Liver (tissue), 9 donors: ENCODE measurements around the gene COX19. TPM values are rescaled to one million over a fixed set of nuclear protein-coding genes. Genes with fewer than 3 reads are reported as not detected.
"Not testable (repeated sequence)": the region's sequence is repeated elsewhere in the genome, so short reads cannot be mapped to it uniquely, and the experiment has no call there.

ENCODE experiments used
- DNase-seq: peaks from one replicate; pipeline ENCODE4 v3.0.0-alpha.2; 2017; ENCODE audit warnings: low spot score
- H3K27ac ChIP-seq, 2 donors: one replicate each; pipeline ENCODE4 v1.7.0; 2013; ENCODE audit warnings: inconsistent platforms in 2 of 2, low read length in 2 of 2, control low read depth in 1 of 2, low read depth in 1 of 2, mild to moderate bottlenecking in 1 of 2
- H3K27me3 ChIP-seq, 4 donors: one replicate each; pipeline versions ENCODE4 v1.6.1 to v1.7.0; 2013; ENCODE audit warnings: low read length in 3 of 4, inconsistent platforms in 1 of 4, mild to moderate bottlenecking in 1 of 4, moderate library complexity in 1 of 4; ENCODE audit not compliant: control insufficient read depth in 4 of 4, insufficient read depth in 4 of 4
- H3K36me3 ChIP-seq, 4 donors: one replicate each; pipeline versions ENCODE4 v1.6.1 to v1.7.0; 2013; ENCODE audit warnings: low read length in 3 of 4, mild to moderate bottlenecking in 3 of 4, low read depth in 1 of 4, moderate library complexity in 1 of 4; ENCODE audit not compliant: control insufficient read depth in 4 of 4, insufficient read depth in 3 of 4
- H3K4me1 ChIP-seq, 4 donors: one replicate each; pipeline versions ENCODE4 v1.6.1 to v1.7.0; 2013; ENCODE audit warnings: low read length in 3 of 4, mild to moderate bottlenecking in 3 of 4, moderate library complexity in 1 of 4; ENCODE audit not compliant: control insufficient read depth in 4 of 4, insufficient read depth in 4 of 4
- H3K4me3 ChIP-seq, 3 donors: one replicate each; pipeline versions ENCODE4 v1.6.1 to v1.7.0; 2013; ENCODE audit warnings: low read length in 3 of 3, control low read depth in 1 of 3, low read depth in 1 of 3, mild to moderate bottlenecking in 1 of 3
- H3K9ac ChIP-seq, 2 donors: one replicate each; pipeline ENCODE4 v1.7.0; 2013; ENCODE audit warnings: low read length in 2 of 2, mild to moderate bottlenecking in 2 of 2, moderate library complexity in 2 of 2, control low read depth in 1 of 2, low read depth in 1 of 2
- H3K9me3 ChIP-seq, 4 donors: one replicate each; pipeline versions ENCODE4 v1.6.1 to v1.7.0; 2013; ENCODE audit warnings: low read length in 3 of 4; ENCODE audit not compliant: control insufficient read depth in 4 of 4
- EGR1 ChIP-seq, 2 donors: IDR thresholded peaks; 2 replicates each; pipeline ENCODE4 v1.6.1; 2016 to 2018; ENCODE audit warnings: antibody characterized with exemption in 2 of 2, low read depth in 2 of 2
- FOXA1 ChIP-seq: IDR thresholded peaks from 2 replicates; pipeline ENCODE4 v1.6.1; 2016; ENCODE audit warnings: antibody characterized with exemption
- HNF4A ChIP-seq, 2 donors: conservative IDR thresholded peaks; 2 replicates each; pipeline ENCODE4 v1.6.1; 2016; ENCODE audit warnings: antibody characterized with exemption in 2 of 2, mild to moderate bottlenecking in 2 of 2
- JUND ChIP-seq, 2 donors: IDR thresholded peaks; 2 replicates each; pipeline ENCODE4 v1.6.1; 2016; ENCODE audit warnings: antibody characterized with exemption in 2 of 2
- NR2F2 ChIP-seq: IDR thresholded peaks from 2 replicates; pipeline ENCODE4 v1.6.1; 2016; ENCODE audit warnings: antibody characterized with exemption
- RAD21 ChIP-seq, 2 donors: IDR thresholded peaks; 2 replicates each; pipeline ENCODE4 v1.6.1; 2016; ENCODE audit warnings: antibody characterized with exemption in 2 of 2, mild to moderate bottlenecking in 2 of 2
- RXRA ChIP-seq, 2 donors: IDR thresholded peaks; 2 replicates each; pipeline ENCODE4 v1.6.1; 2017 to 2018; ENCODE audit warnings: antibody characterized with exemption in 2 of 2, mild to moderate bottlenecking in 1 of 2
- TAF1 ChIP-seq: conservative IDR thresholded peaks from 2 replicates; pipeline ENCODE4 v1.6.1; 2016; ENCODE audit warnings: antibody characterized with exemption, mild to moderate bottlenecking
- WGBS: extraction: QIAGEN DNeasy Blood & Tissue Kit; methylation state at CpG from one replicate; pipeline ENCODE4 v1.1.7; 2013; 5-methylcytosine and 5-hydroxymethylcytosine counted together
- polyA plus RNA-seq, 2 donors: library from polyadenylated mRNA; stranded (reverse) in 1 of 2; unstranded in 1 of 2; fragments of 200-250 nt in 1 of 2; fragments of >200 nt in 1 of 2; fragmentation: Nextera tagmentation in 1 of 2; extraction: Ambion mirVana in 1 of 2; gene quantifications; one replicate each; pipeline versions ENCODE4 v1.2.1 to v1.2.3, GENCODE V29; 2013 to 2015
- total RNA-seq, 2 donors: library from RNA; depleted of rRNA; stranded (reverse); fragments of >200 nt; gene quantifications; one replicate each; pipeline ENCODE4 v1.2.3, GENCODE V29; 2014
- TF ChIP-seq, protein P1 (sequence below): IDR thresholded peaks from 2 replicates; pipeline ENCODE4 v1.6.1; 2016; ENCODE audit warnings: antibody characterized with exemption
- TF ChIP-seq, protein P2 (sequence below): IDR thresholded peaks from 2 replicates; pipeline ENCODE4 v1.6.1; 2016; ENCODE audit warnings: antibody characterized with exemption
- TF ChIP-seq, protein P3 (sequence below): IDR thresholded peaks from 2 replicates; pipeline ENCODE4 v1.6.1; 2016; ENCODE audit warnings: antibody characterized with exemption, mild to moderate bottlenecking
- TF ChIP-seq, protein P4 (sequence below): IDR thresholded peaks from 2 replicates; pipeline ENCODE4 v1.6.1; 2016; ENCODE audit warnings: antibody characterized with exemption
- TF ChIP-seq, protein P5 (sequence below): fragments of 150-350 bp; IDR thresholded peaks from 2 replicates; pipeline ENCODE4 v1.5.1; 2017; ENCODE audit warnings: improper control_type of control experiment, low read depth, low read length; ENCODE audit not compliant: missing input control
- donor health status: healthy.
- donor health status: healthy.
- donor health status: healthy.
- donor health status: healthy.
- donor health status: healthy.

COX19 gene
- total and polyA plus RNA-seq, 4 donors: 2.2 to 9.8 (median 4.8) TPM

DNA sequence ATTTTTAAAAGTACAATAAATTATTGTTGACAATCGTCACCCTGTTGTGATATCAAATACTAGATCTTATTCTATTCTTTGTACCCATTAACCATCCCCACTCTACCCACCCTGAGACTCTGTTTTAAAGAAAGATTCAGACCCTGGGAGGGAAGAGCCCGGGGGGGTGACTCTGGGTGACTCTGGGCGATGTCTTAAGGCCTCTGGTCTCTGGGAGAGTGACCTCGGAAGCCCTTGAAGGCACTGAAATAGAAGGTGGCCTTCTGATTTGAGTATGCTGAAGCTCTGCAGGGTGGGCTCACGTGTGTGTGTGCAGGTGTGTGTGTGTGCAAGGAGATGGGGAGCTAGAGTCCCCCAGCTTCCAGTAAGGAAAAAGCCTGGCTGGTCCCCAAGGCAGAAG is 30.6 kb downstream of the COX19 start:
- WGBS: 86% methylated on average over 5 of the region's 5 CpGs
- H3K4me1 ChIP-seq: no peaks in the 10 kb centered on the region
- no peaks in the 10 kb centered on the region for H3K9me3 ChIP-seq
- H3K4me3 ChIP-seq: no peak overlapping the region
- no peaks in the 10 kb centered on the region for H3K36me3 ChIP-seq
- TF ChIP-seq NR2F2: no peak
- TF ChIP-seq FOXA1: no peak
- no peak for TF ChIP-seq JUND (IDR thresholded peaks at IDR 0.05)
- TF ChIP-seq, protein P1, sequence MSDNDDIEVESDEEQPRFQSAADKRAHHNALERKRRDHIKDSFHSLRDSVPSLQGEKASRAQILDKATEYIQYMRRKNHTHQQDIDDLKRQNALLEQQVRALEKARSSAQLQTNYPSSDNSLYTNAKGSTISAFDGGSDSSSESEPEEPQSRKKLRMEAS: no peak
- TF ChIP-seq, protein P2, sequence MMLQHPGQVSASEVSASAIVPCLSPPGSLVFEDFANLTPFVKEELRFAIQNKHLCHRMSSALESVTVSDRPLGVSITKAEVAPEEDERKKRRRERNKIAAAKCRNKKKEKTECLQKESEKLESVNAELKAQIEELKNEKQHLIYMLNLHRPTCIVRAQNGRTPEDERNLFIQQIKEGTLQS: no peak
- no peak for TF ChIP-seq HNF4A (conservative IDR thresholded peaks at IDR 0.05)
- TF ChIP-seq TAF1: no peak
- TF ChIP-seq, protein P3, sequence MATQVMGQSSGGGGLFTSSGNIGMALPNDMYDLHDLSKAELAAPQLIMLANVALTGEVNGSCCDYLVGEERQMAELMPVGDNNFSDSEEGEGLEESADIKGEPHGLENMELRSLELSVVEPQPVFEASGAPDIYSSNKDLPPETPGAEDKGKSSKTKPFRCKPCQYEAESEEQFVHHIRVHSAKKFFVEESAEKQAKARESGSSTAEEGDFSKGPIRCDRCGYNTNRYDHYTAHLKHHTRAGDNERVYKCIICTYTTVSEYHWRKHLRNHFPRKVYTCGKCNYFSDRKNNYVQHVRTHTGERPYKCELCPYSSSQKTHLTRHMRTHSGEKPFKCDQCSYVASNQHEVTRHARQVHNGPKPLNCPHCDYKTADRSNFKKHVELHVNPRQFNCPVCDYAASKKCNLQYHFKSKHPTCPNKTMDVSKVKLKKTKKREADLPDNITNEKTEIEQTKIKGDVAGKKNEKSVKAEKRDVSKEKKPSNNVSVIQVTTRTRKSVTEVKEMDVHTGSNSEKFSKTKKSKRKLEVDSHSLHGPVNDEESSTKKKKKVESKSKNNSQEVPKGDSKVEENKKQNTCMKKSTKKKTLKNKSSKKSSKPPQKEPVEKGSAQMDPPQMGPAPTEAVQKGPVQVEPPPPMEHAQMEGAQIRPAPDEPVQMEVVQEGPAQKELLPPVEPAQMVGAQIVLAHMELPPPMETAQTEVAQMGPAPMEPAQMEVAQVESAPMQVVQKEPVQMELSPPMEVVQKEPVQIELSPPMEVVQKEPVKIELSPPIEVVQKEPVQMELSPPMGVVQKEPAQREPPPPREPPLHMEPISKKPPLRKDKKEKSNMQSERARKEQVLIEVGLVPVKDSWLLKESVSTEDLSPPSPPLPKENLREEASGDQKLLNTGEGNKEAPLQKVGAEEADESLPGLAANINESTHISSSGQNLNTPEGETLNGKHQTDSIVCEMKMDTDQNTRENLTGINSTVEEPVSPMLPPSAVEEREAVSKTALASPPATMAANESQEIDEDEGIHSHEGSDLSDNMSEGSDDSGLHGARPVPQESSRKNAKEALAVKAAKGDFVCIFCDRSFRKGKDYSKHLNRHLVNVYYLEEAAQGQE: no peak
- TF ChIP-seq, protein P4, sequence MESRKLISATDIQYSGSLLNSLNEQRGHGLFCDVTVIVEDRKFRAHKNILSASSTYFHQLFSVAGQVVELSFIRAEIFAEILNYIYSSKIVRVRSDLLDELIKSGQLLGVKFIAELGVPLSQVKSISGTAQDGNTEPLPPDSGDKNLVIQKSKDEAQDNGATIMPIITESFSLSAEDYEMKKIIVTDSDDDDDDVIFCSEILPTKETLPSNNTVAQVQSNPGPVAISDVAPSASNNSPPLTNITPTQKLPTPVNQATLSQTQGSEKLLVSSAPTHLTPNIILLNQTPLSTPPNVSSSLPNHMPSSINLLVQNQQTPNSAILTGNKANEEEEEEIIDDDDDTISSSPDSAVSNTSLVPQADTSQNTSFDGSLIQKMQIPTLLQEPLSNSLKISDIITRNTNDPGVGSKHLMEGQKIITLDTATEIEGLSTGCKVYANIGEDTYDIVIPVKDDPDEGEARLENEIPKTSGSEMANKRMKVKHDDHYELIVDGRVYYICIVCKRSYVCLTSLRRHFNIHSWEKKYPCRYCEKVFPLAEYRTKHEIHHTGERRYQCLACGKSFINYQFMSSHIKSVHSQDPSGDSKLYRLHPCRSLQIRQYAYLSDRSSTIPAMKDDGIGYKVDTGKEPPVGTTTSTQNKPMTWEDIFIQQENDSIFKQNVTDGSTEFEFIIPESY: no peak
- TF ChIP-seq RAD21 (IDR thresholded peaks at IDR 0.05): no peak
- TF ChIP-seq, protein P5, sequence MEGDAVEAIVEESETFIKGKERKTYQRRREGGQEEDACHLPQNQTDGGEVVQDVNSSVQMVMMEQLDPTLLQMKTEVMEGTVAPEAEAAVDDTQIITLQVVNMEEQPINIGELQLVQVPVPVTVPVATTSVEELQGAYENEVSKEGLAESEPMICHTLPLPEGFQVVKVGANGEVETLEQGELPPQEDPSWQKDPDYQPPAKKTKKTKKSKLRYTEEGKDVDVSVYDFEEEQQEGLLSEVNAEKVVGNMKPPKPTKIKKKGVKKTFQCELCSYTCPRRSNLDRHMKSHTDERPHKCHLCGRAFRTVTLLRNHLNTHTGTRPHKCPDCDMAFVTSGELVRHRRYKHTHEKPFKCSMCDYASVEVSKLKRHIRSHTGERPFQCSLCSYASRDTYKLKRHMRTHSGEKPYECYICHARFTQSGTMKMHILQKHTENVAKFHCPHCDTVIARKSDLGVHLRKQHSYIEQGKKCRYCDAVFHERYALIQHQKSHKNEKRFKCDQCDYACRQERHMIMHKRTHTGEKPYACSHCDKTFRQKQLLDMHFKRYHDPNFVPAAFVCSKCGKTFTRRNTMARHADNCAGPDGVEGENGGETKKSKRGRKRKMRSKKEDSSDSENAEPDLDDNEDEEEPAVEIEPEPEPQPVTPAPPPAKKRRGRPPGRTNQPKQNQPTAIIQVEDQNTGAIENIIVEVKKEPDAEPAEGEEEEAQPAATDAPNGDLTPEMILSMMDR: no peak
- TF ChIP-seq EGR1 (IDR thresholded peaks at IDR 0.05; ENCODE audit: low read depth in 2 of 2): no peak
- no peak for TF ChIP-seq RXRA (IDR thresholded peaks at IDR 0.05)
- H3K27me3 ChIP-seq: no peaks in the 10 kb centered on the region
- no peak for DNase-seq
- H3K9ac ChIP-seq: no peak overlapping the region
- no peak overlapping the region for H3K27ac ChIP-seq

DNA sequence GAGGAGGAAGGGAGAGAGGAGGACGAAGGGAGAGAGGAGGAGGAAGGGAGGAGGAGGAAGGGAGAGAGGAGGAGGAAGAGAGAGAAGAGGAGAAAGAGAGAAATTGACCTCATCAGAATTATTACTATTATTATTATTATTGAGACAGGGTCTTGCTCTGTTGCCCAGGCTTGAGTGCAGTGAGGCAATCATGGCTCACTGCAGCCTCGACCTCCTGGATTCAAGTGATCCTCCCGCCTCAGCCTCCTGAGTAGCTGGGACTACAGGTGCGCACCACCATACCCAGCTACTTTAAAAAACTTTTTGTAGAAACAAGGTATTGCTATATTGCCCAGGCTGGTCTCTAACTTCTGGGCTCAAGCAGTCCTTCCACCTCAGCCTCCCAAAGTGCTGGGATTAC is 31.6 kb downstream of the COX19 start:
- H3K27ac ChIP-seq, H3K4me3 ChIP-seq, H3K4me1 ChIP-seq, H3K36me3 ChIP-seq, H3K9ac ChIP-seq, H3K27me3 ChIP-seq, DNase-seq, H3K9me3 ChIP-seq: not testable (repeated sequence)
- 80% methylated on average over 4 of the region's 4 CpGs for WGBS
